ENCODE measurements around the gene SLX4IP.

GRCh38 chr20:10602221-10602871, 167.2 kb downstream of the SLX4IP start:
- TF ChIP-seq, protein P1, sequence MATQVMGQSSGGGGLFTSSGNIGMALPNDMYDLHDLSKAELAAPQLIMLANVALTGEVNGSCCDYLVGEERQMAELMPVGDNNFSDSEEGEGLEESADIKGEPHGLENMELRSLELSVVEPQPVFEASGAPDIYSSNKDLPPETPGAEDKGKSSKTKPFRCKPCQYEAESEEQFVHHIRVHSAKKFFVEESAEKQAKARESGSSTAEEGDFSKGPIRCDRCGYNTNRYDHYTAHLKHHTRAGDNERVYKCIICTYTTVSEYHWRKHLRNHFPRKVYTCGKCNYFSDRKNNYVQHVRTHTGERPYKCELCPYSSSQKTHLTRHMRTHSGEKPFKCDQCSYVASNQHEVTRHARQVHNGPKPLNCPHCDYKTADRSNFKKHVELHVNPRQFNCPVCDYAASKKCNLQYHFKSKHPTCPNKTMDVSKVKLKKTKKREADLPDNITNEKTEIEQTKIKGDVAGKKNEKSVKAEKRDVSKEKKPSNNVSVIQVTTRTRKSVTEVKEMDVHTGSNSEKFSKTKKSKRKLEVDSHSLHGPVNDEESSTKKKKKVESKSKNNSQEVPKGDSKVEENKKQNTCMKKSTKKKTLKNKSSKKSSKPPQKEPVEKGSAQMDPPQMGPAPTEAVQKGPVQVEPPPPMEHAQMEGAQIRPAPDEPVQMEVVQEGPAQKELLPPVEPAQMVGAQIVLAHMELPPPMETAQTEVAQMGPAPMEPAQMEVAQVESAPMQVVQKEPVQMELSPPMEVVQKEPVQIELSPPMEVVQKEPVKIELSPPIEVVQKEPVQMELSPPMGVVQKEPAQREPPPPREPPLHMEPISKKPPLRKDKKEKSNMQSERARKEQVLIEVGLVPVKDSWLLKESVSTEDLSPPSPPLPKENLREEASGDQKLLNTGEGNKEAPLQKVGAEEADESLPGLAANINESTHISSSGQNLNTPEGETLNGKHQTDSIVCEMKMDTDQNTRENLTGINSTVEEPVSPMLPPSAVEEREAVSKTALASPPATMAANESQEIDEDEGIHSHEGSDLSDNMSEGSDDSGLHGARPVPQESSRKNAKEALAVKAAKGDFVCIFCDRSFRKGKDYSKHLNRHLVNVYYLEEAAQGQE (IDR thresholded peaks at IDR 0.05; ENCODE audit: low read depth): no peak
- no peak for TF ChIP-seq ZNF274 (IDR thresholded peaks at IDR 0.05; ENCODE audit: low read depth, low read length)
- TF ChIP-seq CTCF (IDR thresholded peaks at IDR 0.05 in 2 of 3, conservative IDR thresholded peaks at IDR 0.05 in 1 of 3; ENCODE audit: borderline replicate concordance in 1 of 3, insufficient read depth in 1 of 3, low read depth in 2 of 3, low read length in 2 of 3): no peak
- TF ChIP-seq POLR2A (IDR thresholded peaks at IDR 0.05; ENCODE audit: borderline replicate concordance, extremely low read depth, insufficient read depth, insufficient read length): no peak
- no peak for TF ChIP-seq EZH2phosphoT487 (IDR thresholded peaks at IDR 0.05; ENCODE audit: borderline replicate concordance)
- no peak for TF ChIP-seq EZH2 (IDR thresholded peaks at IDR 0.05)
- no peak for TF ChIP-seq POLR2AphosphoS5 (IDR thresholded peaks at IDR 0.05; ENCODE audit: low read depth, low read length)
- no peak for TF ChIP-seq MAX (IDR thresholded peaks at IDR 0.05)
- no peak for TF ChIP-seq ELF1 (IDR thresholded peaks at IDR 0.05; ENCODE audit: borderline replicate concordance, low read depth)
- TF ChIP-seq RAD21 (IDR thresholded peaks at IDR 0.05; ENCODE audit: low read depth): no peak
- TF ChIP-seq FOSL1 (IDR thresholded peaks at IDR 0.05; ENCODE audit: low read depth): no peak
- TF ChIP-seq JUND (IDR thresholded peaks at IDR 0.05): no peak
- no peak for TF ChIP-seq EGR1 (IDR thresholded peaks at IDR 0.05; ENCODE audit: low read depth)
- TF ChIP-seq ZFX (IDR thresholded peaks at IDR 0.05): no peak

All from HCT116 (cell line).